Ovary (tissue), 9 donors: ENCODE data around the gene FMNL2. TPM values are rescaled to one million over a fixed set of nuclear protein-coding genes. Genes with fewer than 3 reads are reported as not detected.

Experiments
- DNase-seq, 5 donors: peaks; one replicate each; pipeline ENCODE4 v3.0.0-alpha.2; 2019 to 2020
- H3K27ac ChIP-seq, 2 donors: fragments of 200-600 bp; one replicate each; pipeline versions ENCODE4 v1.5.1 to v1.8.0; 2019 to 2022
- H3K27me3 ChIP-seq: fragments of 200-600 bp; one replicate; pipeline ENCODE4 v1.8.0; 2022
- H3K36me3 ChIP-seq: fragments of 200-600 bp; sonication (generic); one replicate; pipeline ENCODE4 v1.5.1; 2019
- H3K4me1 ChIP-seq: one replicate; pipeline ENCODE4 v1.8.1; 2013; ENCODE audit warnings: mild to moderate bottlenecking, moderate library complexity; ENCODE audit not compliant: insufficient read depth
- H3K4me3 ChIP-seq: fragments of 200-600 bp; sonication (generic); one replicate; pipeline ENCODE4 v1.5.1; 2017
- H3K9me3 ChIP-seq, 2 donors: fragments of 200-600 bp in 1 of 2; sonication (generic) in 1 of 2; one replicate each; pipeline versions ENCODE4 v1.5.1 to v1.8.1; 2013 to 2019; ENCODE audit warnings: mild to moderate bottlenecking in 1 of 2, moderate library complexity in 1 of 2
- EP300 ChIP-seq: sonication (generic); formaldehyde crosslinking; IDR thresholded peaks from one replicate; pipeline ENCODE4 v1.6.1; 2017; ENCODE audit warnings: antibody characterized with exemption
- POLR2A ChIP-seq: fragments of 450-650 bp; IDR thresholded peaks from one replicate; pipeline ENCODE4 v1.6.1; 2017; ENCODE audit warnings: antibody characterized with exemption, mild to moderate bottlenecking, moderate library complexity
- WGBS, 3 donors: extraction: QIAGEN DNeasy Blood & Tissue Kit in 1 of 3; methylation state at CpG; one replicate each; pipeline versions ENCODE4 v1.1.5 to v1.1.7; 2013 to 2017; 5-methylcytosine and 5-hydroxymethylcytosine counted together
- intact Hi-C, 4 donors: fragments of 100-400 bp; cut with DNase I; formaldehyde crosslinking; loops; one replicate each; pipeline versions ENCODE4 v1.11.0 to v1.15.1; 2022 to 2023
- polyA plus RNA-seq, 2 donors: library from polyadenylated mRNA; stranded (reverse); fragments of 200-250 nt in 1 of 2; fragments of 350-450 nt in 1 of 2; fragmentation: Illumina TruSeq in 1 of 2; extraction: RNeasy Lipid Tissue Mini Kit (QIAGEN cat#74804) in 1 of 2; gene quantifications; one replicate each; pipeline ENCODE4 v1.2.3, GENCODE V29; 2013 to 2014
- total RNA-seq, 7 donors: library from RNA; depleted of rRNA in 2 of 7; stranded (reverse); fragments of >200 nt in 2 of 7; fragmentation: NEBNext Ultra II Directional in 3 of 7; extraction: Animal tissue kit (Norgen Biotek cat#: 25700) in 3 of 7; gene quantifications; one replicate each; pipeline versions ENCODE4 v1.1.0 to v1.2.4, GENCODE V29; 2016 to 2023
- TF ChIP-seq, protein P1 (sequence below), 3 donors: fragments of 450-650 bp in 2 of 3; fragments of 200-600 bp in 1 of 3; IDR thresholded peaks; one replicate each; pipeline versions ENCODE4 v1.5.1 to v1.8.0; 2016 to 2022; ENCODE audit warnings: antibody characterized with exemption in 3 of 3, mild to moderate bottlenecking in 1 of 3
- donor health status: DM: no; HTN: no; CAD: no; lungs with moderate emphysema.
- donor health status: DM: no; HTN: no; CAD: no.
- donor health status: Bipolar disorder and iron deficiency.
- donor health status: DM: yes; HTN: yes; CAD: no.
- donor health status: DM: no; HTN: no; CAD: no.
- donor health status: DM: yes; HTN: yes; CAD: no.

The FMNL2 gene
- total and polyA plus RNA-seq, 9 donors, result 30.3 to 89.1 (median 51.3) TPM

DNA sequence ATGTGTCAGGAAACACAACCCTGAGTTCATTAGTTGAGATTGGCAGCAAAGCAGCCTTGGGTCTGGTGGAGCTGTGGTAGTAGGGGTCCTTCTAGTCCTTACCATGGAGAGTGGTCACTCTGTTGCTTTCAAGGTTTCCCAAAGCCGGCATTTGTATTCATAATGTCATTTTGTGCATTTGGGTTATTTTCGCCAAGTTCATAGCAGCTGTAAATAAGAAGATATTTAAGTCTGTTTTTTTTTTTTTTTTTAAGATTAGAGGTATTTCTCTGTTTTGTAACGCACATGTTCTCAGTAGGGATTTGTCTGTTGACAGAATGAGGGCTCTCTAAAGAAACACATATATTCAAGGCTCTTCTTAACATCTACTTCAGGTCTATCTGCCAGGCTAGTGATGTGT, 268.2 kb downstream of the FMNL2 start:
- 88 to 93% (median 90%) methylated on average over 3 of the region's 3 CpGs for WGBS, 3 donors
- intact Hi-C loops, result no loop called here
- no peaks in the 10 kb centered on the region for H3K4me1 ChIP-seq

DNA sequence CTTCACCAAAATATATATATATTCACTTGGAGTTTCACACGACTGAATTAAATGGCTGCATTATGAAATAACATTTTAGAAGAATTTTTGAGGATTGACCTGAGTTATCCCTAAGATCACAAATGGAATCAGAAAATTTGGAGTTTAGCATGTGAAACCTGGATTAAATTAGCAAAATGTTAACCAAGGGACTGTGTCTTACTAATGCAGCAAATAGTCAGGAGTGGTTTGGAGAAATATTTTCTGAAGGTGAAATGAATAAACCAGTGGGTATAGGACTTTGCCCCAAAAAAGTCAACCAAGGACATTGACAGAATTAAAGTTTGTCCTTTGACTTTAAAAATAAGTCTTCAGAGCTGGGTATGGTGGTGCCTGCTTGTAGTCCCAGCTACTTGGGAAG, 271.1 kb downstream of the FMNL2 start:
- WGBS, 3 donors, result 89 to 96% (median 96%) methylated on average over 1 of the region's 1 CpG
- intact Hi-C loops, result no loop called here

More for the DNA sequence above, 268.2 kb downstream of the FMNL2 start:
- DNase-seq, result no peak
- Histone ChIP-seq H3K36me3 (no peaks in the 10 kb centered on the region), H3K4me3 (no peak overlapping the region), H3K27me3 (no peaks in the 10 kb centered on the region), H3K27ac (no peak overlapping the region), H3K9me3 (no peaks in the 10 kb centered on the region)
- no peak for TF ChIP-seq EP300
- no peak for TF ChIP-seq POLR2A
- TF ChIP-seq, protein P1, sequence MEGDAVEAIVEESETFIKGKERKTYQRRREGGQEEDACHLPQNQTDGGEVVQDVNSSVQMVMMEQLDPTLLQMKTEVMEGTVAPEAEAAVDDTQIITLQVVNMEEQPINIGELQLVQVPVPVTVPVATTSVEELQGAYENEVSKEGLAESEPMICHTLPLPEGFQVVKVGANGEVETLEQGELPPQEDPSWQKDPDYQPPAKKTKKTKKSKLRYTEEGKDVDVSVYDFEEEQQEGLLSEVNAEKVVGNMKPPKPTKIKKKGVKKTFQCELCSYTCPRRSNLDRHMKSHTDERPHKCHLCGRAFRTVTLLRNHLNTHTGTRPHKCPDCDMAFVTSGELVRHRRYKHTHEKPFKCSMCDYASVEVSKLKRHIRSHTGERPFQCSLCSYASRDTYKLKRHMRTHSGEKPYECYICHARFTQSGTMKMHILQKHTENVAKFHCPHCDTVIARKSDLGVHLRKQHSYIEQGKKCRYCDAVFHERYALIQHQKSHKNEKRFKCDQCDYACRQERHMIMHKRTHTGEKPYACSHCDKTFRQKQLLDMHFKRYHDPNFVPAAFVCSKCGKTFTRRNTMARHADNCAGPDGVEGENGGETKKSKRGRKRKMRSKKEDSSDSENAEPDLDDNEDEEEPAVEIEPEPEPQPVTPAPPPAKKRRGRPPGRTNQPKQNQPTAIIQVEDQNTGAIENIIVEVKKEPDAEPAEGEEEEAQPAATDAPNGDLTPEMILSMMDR (IDR thresholded peaks at IDR 0.05), result no peak

DNA sequence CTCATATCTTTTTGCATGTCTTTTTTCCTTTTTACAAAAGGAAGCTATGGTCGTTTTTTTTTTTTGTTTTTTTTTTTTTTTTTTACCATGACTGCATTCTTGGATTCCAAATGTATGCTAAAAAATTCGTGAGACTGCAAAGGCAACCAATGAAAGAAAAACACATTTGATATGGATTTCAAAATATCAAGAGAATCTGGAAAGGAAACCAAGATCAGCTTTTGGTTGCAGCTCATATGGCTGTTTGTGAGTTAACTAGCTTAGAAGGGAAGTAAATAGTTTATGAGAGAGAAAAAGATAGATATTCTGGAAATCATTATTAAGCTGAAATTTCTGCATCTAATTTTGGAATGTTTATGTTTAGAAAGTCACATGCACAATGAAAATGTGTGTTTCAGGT, 272.0 kb downstream of the FMNL2 start:
- Histone ChIP-seq H3K9me3 (no peaks in the 10 kb centered on the region), H3K4me1 (peaks cover 3% of the 10 kb centered on the region), H3K27me3 (no peaks in the 10 kb centered on the region), H3K4me3 (no peak overlapping the region), H3K36me3 (no peaks in the 10 kb centered on the region), H3K27ac (no peak overlapping the region)
- intact Hi-C loops, result no loop called here
- DNase-seq, result no peak
- 7 to 17% (median 12%) methylated on average over 2 of the region's 2 CpGs for WGBS, 3 donors
- TF ChIP-seq EP300 (no peak), POLR2A (no peak)
- TF ChIP-seq, protein P1 (IDR thresholded peaks at IDR 0.05), result no peak

More for the DNA sequence above, 271.1 kb downstream of the FMNL2 start:
- H3K27me3 ChIP-seq, result no peaks in the 10 kb centered on the region
- peaks cover 3% of the 10 kb centered on the region for H3K4me1 ChIP-seq
- H3K36me3 ChIP-seq, result no peaks in the 10 kb centered on the region
- H3K9me3 ChIP-seq, result no peaks in the 10 kb centered on the region
- H3K4me3 ChIP-seq, result no peak overlapping the region
- no peak for TF ChIP-seq EP300
- TF ChIP-seq, protein P1 (IDR thresholded peaks at IDR 0.05), result no peak
- no peak for TF ChIP-seq POLR2A
- no peak for DNase-seq
- H3K27ac ChIP-seq, result no peak overlapping the region

DNA sequence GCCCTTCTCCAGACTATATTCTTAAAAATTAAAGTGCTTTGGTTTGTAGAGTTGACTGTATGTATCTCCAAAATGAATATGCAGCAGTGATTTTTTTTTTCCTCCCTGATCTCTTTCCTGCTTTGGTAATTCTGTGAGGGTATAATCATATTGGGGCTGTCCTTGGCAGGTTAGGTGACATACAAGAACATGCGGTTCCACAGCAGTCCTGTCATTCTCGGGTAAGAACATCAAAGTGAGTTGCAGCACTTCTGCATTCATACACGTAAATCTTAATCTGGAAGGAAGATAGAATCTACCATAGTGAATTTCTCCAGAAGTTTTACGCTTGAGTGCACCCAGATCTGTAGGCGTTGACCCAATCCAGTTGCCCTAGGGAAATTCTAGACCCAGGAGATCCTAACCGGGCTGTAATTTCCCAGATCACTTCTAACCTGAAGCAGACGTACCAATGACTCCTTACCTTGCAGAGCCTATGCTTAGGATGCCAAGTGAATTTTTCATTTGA, 272.9 kb downstream of the FMNL2 start:
- DNase-seq, result no peak
- no peak overlapping the region for H3K4me3 ChIP-seq
- H3K36me3 ChIP-seq, result no peaks in the 10 kb centered on the region
- peaks cover 6% of the 10 kb centered on the region for H3K4me1 ChIP-seq
- H3K9me3 ChIP-seq, result no peaks in the 10 kb centered on the region
- intact Hi-C loops, result no loop called here
- H3K27me3 ChIP-seq, result no peaks in the 10 kb centered on the region
- TF ChIP-seq, protein P1 (IDR thresholded peaks at IDR 0.05), result no peak
- TF ChIP-seq EP300, result no peak
- TF ChIP-seq POLR2A, result no peak
- H3K27ac ChIP-seq, result no peak overlapping the region
- WGBS, 3 donors, result 88 to 97% (median 95%) methylated on average over 7 of the region's 7 CpGs
